ENCODE data around the gene NPB. TPM values are rescaled to one million over a fixed set of nuclear protein-coding genes. Genes with fewer than 3 reads are reported as not detected.

The NPB gene
- total RNA-seq, 1 donor from 2014 or later = 0.96 TPM

DNA sequence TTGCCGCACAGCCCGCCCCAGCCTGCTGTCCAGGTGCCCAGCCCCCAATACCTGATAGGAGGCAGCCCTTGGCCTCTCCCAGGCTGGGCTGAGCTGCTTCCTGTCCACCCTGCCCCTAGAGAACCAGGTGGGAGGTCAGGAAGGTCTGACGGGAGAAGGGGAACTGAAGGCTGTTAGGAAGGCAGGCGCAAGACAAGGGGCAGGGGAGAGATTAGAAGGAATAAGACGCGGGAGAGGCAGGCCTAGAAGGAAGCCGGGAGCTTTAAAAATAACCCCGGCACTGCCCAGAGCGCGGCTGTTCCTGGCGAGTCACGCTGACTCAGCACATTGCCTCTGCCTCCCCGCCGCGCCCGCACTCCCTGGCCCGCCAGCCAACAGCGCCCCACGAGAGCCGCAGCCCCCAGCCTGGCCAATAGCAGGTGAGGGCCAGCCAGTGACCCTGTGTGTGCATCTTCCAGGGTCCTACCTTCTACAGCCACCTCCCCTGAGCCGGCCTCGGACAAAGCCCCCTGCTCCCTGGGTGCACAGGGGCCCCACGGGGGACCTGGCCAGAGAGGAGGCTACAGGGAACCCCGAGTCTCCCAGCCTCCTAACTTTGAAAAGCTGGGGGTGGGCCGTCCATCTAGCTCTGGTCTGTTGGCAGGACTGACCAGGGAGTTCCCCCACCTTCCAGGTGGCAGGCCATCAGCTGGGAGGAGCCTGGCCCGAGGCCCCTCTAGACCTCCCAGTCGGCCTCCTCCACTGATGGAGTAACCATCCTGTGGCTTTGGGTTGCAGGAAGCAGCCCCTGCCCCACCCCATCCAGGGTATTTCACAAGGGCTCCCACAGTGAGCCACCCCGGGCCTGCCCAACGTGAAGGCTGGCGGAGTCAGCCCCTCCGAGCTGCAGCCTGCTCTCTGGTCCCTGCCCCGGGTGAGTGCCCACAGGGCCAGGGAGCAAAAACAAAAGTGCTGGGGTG is 21.5 kb downstream of the NPB start:
- Mint-ChIP-seq H3K27me3 (ENCODE audit: unreplicated experiment) (peaks cover 5% of the 10 kb centered on the region), H3K4me3 (ENCODE audit: unreplicated experiment) (peak overlapping the region; percentile 77), H3K27ac (ENCODE audit: unreplicated experiment) (peak overlapping the region; percentile 80), H3K9me3 (ENCODE audit: unreplicated experiment) (peaks cover 10% of the 10 kb centered on the region), H3K36me3 (ENCODE audit: unreplicated experiment) (peaks cover 5% of the 10 kb centered on the region), H3K4me1 (ENCODE audit: low read depth, unreplicated experiment) (peaks cover 28% of the 10 kb centered on the region)
- peak; percentile 71 for DNase-seq
- TF ChIP-seq, protein P1, sequence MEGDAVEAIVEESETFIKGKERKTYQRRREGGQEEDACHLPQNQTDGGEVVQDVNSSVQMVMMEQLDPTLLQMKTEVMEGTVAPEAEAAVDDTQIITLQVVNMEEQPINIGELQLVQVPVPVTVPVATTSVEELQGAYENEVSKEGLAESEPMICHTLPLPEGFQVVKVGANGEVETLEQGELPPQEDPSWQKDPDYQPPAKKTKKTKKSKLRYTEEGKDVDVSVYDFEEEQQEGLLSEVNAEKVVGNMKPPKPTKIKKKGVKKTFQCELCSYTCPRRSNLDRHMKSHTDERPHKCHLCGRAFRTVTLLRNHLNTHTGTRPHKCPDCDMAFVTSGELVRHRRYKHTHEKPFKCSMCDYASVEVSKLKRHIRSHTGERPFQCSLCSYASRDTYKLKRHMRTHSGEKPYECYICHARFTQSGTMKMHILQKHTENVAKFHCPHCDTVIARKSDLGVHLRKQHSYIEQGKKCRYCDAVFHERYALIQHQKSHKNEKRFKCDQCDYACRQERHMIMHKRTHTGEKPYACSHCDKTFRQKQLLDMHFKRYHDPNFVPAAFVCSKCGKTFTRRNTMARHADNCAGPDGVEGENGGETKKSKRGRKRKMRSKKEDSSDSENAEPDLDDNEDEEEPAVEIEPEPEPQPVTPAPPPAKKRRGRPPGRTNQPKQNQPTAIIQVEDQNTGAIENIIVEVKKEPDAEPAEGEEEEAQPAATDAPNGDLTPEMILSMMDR (IDR thresholded peaks at IDR 0.05; ENCODE audit: partially characterized antibody, unreplicated experiment) = no peak

DNA sequence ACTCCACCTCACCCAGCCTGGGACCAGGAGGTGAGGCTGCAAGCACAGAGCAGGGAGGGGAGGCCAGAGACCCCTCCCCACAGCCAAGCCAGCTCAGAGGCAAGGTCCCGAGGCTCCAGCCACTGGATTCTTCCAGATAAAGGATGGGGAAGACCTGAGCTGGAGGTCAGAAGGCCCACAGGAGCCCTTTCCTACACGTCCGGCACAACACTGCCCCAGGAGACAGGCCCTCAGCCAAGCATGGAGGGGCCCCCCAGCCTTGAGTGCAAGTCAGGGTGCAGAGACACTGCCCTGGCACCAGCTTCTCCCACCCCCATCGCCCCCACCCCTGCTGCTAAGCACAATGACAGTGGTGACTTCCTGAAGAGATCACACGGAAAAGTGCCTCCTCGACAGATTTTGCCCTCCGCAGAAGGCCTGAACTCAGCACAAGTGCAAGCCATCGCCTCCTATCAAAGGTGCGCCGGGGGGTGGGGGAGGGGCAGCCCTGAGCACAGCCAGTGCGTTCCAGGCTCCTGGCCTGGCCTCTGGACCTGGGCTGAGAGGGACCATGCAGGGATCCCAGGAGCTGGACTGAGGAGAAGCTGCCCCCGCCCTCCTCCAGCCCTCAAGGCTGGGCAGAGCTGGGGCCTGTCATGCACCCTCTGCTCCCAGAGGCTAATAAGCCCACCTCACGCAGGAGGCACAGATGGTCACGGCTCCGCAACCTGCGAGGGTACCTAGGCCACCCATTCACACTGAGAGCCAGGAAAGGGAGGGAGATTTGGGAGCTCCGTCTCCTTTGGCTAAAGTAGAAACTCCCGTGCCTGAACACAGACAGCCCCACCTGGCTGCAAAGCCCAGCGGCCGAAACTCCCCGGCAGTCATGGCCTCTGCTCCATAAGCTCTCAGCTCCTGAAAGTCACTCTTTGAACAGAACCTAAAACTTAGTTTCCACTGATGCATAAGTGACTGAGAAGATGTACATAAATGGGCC is 22.8 kb downstream of the NPB start:
- Mint-ChIP-seq H3K4me3 (ENCODE audit: unreplicated experiment) (peak overlapping the region; percentile 77), H3K9me3 (ENCODE audit: unreplicated experiment) (peaks cover 8% of the 10 kb centered on the region), H3K4me1 (ENCODE audit: low read depth, unreplicated experiment) (peaks cover 23% of the 10 kb centered on the region), H3K27me3 (ENCODE audit: unreplicated experiment) (peaks cover 5% of the 10 kb centered on the region), H3K27ac (ENCODE audit: unreplicated experiment) (peak overlapping the region; percentile 48), H3K36me3 (ENCODE audit: unreplicated experiment) (no peaks in the 10 kb centered on the region)
- no peak for DNase-seq
- TF ChIP-seq, protein P1 (IDR thresholded peaks at IDR 0.05; ENCODE audit: partially characterized antibody, unreplicated experiment) = no peak

DNA sequence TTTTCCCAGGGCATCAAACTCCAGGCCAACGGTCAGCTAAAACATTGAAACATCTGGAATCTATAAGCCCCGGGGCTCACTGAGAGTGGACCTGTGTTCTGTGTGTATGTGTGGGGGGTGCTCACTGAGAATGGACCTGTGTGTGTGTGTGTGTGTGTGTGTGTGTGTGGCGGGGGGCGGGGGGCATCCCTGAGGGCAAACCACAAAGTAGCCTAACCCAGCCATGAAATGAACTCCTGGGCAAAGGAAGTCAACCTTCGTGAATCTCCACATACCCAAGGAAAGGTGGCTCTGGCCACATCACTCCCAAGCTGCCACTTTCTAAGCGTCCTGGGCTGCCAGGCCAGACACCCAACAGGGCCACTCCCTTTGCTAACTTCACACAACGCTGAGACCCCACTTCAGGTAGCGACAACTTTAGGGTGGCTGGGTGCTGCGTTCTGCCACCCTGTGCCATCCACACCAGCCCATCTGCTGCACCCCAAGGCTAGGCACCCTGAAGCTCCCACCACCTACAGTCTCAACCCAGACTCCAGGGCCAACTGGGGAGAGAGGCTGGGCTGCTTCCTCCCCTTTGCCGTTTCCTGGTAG is 23.9 kb downstream of the NPB start:
- Mint-ChIP-seq H3K27me3 (ENCODE audit: unreplicated experiment) (peaks cover 5% of the 10 kb centered on the region), H3K9me3 (ENCODE audit: unreplicated experiment) (peaks cover 8% of the 10 kb centered on the region), H3K4me1 (ENCODE audit: low read depth, unreplicated experiment) (peaks cover 28% of the 10 kb centered on the region), H3K36me3 (ENCODE audit: unreplicated experiment) (no peaks in the 10 kb centered on the region), H3K27ac (ENCODE audit: unreplicated experiment) (peak overlapping the region; percentile 72), H3K4me3 (ENCODE audit: unreplicated experiment) (peak overlapping the region; percentile 90)
- TF ChIP-seq, protein P1 (IDR thresholded peaks at IDR 0.05; ENCODE audit: partially characterized antibody, unreplicated experiment) = no peak
- DNase-seq = no peak

DNA sequence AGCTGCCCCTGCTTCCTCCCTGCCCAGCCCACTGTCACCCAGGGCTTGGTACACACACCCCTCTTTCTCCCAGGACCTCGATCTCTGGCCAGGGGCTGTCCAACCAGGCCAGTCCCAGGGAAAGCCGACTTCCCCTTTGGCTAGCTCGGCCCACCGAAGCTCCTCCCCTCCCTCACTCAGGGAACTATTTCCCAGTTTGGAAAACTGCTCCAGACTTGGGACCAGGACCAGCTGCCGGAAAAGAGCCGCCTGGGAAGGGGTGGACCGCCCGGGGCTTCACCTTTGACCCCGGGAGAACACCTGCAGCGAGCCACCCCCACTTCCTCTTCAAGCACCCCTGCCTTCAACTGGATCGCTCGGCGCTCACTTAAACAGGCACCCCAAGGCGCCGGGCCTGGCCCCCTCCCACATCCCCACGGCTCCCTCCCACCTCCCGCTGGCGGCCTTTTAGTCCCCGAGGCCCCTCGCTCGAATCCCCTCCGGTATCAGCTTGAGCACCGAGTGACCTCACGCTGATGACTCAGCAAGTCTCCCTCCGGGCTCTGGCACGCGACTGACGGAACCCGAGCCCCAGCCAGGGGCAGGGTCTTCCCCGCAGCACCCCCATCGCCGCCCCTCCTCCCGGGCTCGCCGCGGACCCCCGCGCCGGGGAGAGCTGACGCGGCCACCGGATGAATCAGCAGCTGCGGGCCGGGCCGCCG is 24.6 kb downstream of the NPB start:
- Mint-ChIP-seq H3K4me3 (ENCODE audit: unreplicated experiment) (peak overlapping the region; percentile 90), H3K9me3 (ENCODE audit: unreplicated experiment) (peaks cover 8% of the 10 kb centered on the region), H3K27me3 (ENCODE audit: unreplicated experiment) (peaks cover 5% of the 10 kb centered on the region), H3K27ac (ENCODE audit: unreplicated experiment) (peak overlapping the region; percentile 72), H3K36me3 (ENCODE audit: unreplicated experiment) (no peaks in the 10 kb centered on the region), H3K4me1 (ENCODE audit: low read depth, unreplicated experiment) (peaks cover 29% of the 10 kb centered on the region)
- TF ChIP-seq, protein P1 (IDR thresholded peaks at IDR 0.05; ENCODE audit: partially characterized antibody, unreplicated experiment) = no peak
- DNase-seq = peak; percentile 67
